ENCODE results near the gene UNC13B. TPM values are rescaled to one million over a fixed set of nuclear protein-coding genes. Genes with fewer than 3 reads are reported as not detected.

Gene UNC13B
- total and polyA plus RNA-seq, 2 of the 8 experiments (the other 6 are each of a cell fraction or from before 2014, with no cell fraction given): 23.1 to 51.7 TPM

DNA sequence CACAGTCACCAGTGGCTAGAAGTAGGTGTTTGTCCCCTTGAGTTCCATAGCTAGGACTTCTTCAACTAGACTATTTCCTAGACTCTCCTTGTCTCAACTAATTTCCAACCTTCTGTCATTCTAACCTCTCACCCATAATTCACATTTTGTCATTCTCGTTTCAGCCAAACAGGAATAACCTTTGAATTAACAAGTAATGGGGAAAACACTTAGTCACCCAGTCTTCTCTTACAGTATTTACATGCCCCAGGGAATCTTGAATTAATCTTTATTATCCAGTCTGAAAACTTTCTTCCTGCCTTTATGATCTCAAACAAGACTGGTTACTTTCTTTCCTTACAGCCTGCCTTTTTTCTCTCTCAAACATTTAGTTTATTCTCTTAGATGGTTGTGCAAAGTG lies 264.8 kb downstream of the UNC13B start (continued):
- TF ChIP-seq, protein P1, sequence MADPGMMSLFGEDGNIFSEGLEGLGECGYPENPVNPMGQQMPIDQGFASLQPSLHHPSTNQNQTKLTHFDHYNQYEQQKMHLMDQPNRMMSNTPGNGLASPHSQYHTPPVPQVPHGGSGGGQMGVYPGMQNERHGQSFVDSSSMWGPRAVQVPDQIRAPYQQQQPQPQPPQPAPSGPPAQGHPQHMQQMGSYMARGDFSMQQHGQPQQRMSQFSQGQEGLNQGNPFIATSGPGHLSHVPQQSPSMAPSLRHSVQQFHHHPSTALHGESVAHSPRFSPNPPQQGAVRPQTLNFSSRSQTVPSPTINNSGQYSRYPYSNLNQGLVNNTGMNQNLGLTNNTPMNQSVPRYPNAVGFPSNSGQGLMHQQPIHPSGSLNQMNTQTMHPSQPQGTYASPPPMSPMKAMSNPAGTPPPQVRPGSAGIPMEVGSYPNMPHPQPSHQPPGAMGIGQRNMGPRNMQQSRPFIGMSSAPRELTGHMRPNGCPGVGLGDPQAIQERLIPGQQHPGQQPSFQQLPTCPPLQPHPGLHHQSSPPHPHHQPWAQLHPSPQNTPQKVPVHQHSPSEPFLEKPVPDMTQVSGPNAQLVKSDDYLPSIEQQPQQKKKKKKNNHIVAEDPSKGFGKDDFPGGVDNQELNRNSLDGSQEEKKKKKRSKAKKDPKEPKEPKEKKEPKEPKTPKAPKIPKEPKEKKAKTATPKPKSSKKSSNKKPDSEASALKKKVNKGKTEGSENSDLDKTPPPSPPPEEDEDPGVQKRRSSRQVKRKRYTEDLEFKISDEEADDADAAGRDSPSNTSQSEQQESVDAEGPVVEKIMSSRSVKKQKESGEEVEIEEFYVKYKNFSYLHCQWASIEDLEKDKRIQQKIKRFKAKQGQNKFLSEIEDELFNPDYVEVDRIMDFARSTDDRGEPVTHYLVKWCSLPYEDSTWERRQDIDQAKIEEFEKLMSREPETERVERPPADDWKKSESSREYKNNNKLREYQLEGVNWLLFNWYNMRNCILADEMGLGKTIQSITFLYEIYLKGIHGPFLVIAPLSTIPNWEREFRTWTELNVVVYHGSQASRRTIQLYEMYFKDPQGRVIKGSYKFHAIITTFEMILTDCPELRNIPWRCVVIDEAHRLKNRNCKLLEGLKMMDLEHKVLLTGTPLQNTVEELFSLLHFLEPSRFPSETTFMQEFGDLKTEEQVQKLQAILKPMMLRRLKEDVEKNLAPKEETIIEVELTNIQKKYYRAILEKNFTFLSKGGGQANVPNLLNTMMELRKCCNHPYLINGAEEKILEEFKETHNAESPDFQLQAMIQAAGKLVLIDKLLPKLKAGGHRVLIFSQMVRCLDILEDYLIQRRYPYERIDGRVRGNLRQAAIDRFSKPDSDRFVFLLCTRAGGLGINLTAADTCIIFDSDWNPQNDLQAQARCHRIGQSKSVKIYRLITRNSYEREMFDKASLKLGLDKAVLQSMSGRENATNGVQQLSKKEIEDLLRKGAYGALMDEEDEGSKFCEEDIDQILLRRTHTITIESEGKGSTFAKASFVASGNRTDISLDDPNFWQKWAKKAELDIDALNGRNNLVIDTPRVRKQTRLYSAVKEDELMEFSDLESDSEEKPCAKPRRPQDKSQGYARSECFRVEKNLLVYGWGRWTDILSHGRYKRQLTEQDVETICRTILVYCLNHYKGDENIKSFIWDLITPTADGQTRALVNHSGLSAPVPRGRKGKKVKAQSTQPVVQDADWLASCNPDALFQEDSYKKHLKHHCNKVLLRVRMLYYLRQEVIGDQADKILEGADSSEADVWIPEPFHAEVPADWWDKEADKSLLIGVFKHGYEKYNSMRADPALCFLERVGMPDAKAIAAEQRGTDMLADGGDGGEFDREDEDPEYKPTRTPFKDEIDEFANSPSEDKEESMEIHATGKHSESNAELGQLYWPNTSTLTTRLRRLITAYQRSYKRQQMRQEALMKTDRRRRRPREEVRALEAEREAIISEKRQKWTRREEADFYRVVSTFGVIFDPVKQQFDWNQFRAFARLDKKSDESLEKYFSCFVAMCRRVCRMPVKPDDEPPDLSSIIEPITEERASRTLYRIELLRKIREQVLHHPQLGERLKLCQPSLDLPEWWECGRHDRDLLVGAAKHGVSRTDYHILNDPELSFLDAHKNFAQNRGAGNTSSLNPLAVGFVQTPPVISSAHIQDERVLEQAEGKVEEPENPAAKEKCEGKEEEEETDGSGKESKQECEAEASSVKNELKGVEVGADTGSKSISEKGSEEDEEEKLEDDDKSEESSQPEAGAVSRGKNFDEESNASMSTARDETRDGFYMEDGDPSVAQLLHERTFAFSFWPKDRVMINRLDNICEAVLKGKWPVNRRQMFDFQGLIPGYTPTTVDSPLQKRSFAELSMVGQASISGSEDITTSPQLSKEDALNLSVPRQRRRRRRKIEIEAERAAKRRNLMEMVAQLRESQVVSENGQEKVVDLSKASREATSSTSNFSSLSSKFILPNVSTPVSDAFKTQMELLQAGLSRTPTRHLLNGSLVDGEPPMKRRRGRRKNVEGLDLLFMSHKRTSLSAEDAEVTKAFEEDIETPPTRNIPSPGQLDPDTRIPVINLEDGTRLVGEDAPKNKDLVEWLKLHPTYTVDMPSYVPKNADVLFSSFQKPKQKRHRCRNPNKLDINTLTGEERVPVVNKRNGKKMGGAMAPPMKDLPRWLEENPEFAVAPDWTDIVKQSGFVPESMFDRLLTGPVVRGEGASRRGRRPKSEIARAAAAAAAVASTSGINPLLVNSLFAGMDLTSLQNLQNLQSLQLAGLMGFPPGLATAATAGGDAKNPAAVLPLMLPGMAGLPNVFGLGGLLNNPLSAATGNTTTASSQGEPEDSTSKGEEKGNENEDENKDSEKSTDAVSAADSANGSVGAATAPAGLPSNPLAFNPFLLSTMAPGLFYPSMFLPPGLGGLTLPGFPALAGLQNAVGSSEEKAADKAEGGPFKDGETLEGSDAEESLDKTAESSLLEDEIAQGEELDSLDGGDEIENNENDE (IDR thresholded peaks at IDR 0.05; ENCODE audit: insufficient replicate concordance, low read length): no peak
- TF ChIP-seq KDM5A (IDR thresholded peaks at IDR 0.05; ENCODE audit: low read length): no peak
- no peak for TF ChIP-seq NRF1 (IDR thresholded peaks at IDR 0.05; ENCODE audit: low read depth, low read length)
- TF ChIP-seq MAFK (IDR thresholded peaks at IDR 0.05; ENCODE audit: low read depth, low read length): no peak
- no peak for TF ChIP-seq SP2 (IDR thresholded peaks at IDR 0.05; ENCODE audit: low read length)
- no peak for TF ChIP-seq NANOG (IDR thresholded peaks at IDR 0.05; ENCODE audit: insufficient read depth, low read depth, low read length, poor library complexity, severe bottlenecking)
- TF ChIP-seq RFX5 (IDR thresholded peaks at IDR 0.05; ENCODE audit: borderline replicate concordance, low read depth, low read length): no peak
- TF ChIP-seq BRCA1 (IDR thresholded peaks at IDR 0.05; ENCODE audit: low read depth, low read length): no peak
- no peak for TF ChIP-seq HDAC6 (IDR thresholded peaks at IDR 0.05; ENCODE audit: low read depth, low read length)
- TF ChIP-seq CTBP2 (IDR thresholded peaks at IDR 0.05; ENCODE audit: borderline replicate concordance, insufficient read depth, insufficient read length, low read length): no peak
- no peak for TF ChIP-seq ASH2L (IDR thresholded peaks at IDR 0.05; ENCODE audit: low read length)
- TF ChIP-seq CREB1 (IDR thresholded peaks at IDR 0.05): no peak
